ENCODE data around the gene TMEM248.
"Not testable (repeated sequence)": the region's sequence is repeated elsewhere in the genome, so short reads cannot be mapped to it uniquely, and the experiment has no call there.

- not testable (repeated sequence) for TF ChIP-seq POLR2A (IDR thresholded peaks at IDR 0.05); CTCF (IDR thresholded peaks at IDR 0.05 in 8 of 11, conservative IDR thresholded peaks at IDR 0.05 in 3 of 11); POLR2AphosphoS5 (IDR thresholded peaks at IDR 0.05)
Observed at GRCh38 chr7:66917904-66918303, 3.1 kb upstream of the TMEM248 start.

Data from spleen (tissue), 7 donors.